Measurements from ENCODE around the gene RHO. TPM values are rescaled to one million over a fixed set of nuclear protein-coding genes. Genes with fewer than 3 reads are reported as not detected.

Gene RHO
- total and polyA plus RNA-seq, 2 donors (not counting 3 experiments of a cell fraction or from before 2014, with no cell fraction given), result not detected

DNA sequence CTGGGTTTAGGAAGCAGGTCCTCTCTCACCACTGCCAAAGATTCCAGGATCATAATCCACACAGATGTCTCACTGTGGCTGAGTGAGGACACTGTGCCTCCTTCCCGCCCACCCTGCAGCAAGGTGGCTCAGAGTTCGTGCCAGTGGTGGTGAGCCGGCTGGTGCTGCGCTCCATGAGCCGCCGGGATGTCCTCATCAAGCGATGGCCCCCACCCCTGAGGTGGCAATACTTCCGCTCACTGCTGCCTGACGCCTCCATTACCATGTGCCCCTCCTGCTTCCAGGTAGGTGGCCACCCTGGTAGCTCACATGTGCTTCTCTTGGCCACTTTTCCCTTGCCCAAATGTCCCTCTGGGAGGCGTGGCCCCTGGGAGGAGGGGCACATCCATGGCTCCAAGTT is 9.0 kb upstream of the RHO start:
- H3K36me3 ChIP-seq (ENCODE audit: control insufficient read depth in 2 of 2, extremely low read depth in 1 of 2, insufficient read depth in 2 of 2, low read length in 2 of 2), result peaks cover 0 to 10% of the 10 kb centered on the region in 2 experiments
- no peaks in the 10 kb centered on the region for H4K20me1 ChIP-seq (replicated peaks; ENCODE audit: control insufficient read depth, extremely low read depth, insufficient read depth, low read length)
- CTCF ChIA-PET, result interaction anchor here (1.4 kb wide), 1 partner anchor 15 kb away, joined by 6 read pairs; no protein-coding TSS in a partner anchor
- no peaks in the 10 kb centered on the region for H3K9me1 ChIP-seq (replicated peaks; ENCODE audit: control insufficient read depth, extremely low read depth, insufficient read depth, low read length)
- no peak overlapping the region for H3K4me2 ChIP-seq (ENCODE audit: insufficient read depth, low read length)
- BruUV-seq (replicated peaks), result no TSS peak
- no peak for DNase-seq (ENCODE audit: low read depth, low spot score)
- TF ChIP-seq POLR2AphosphoS5 (IDR thresholded peaks at IDR 0.05; ENCODE audit: insufficient read depth, low read depth, low read length), result no peak
- TF ChIP-seq FOS (IDR thresholded peaks at IDR 0.05; ENCODE audit: borderline replicate concordance, insufficient read depth, low read length), result no peak
- TF ChIP-seq, protein P1, sequence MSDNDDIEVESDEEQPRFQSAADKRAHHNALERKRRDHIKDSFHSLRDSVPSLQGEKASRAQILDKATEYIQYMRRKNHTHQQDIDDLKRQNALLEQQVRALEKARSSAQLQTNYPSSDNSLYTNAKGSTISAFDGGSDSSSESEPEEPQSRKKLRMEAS (IDR thresholded peaks at IDR 0.05; ENCODE audit: insufficient read depth, insufficient read length), result no peak
- TF ChIP-seq POLR2A (IDR thresholded peaks at IDR 0.05; ENCODE audit: low read depth, low read length), result no peak
- TF ChIP-seq GATA2 (IDR thresholded peaks at IDR 0.05; ENCODE audit: insufficient read depth, insufficient read length, low read depth, low read length), result no peak
- TF ChIP-seq JUN (IDR thresholded peaks at IDR 0.05; ENCODE audit: borderline replicate concordance, insufficient read depth, insufficient read length, low read depth), result no peak
- TF ChIP-seq, protein P2, sequence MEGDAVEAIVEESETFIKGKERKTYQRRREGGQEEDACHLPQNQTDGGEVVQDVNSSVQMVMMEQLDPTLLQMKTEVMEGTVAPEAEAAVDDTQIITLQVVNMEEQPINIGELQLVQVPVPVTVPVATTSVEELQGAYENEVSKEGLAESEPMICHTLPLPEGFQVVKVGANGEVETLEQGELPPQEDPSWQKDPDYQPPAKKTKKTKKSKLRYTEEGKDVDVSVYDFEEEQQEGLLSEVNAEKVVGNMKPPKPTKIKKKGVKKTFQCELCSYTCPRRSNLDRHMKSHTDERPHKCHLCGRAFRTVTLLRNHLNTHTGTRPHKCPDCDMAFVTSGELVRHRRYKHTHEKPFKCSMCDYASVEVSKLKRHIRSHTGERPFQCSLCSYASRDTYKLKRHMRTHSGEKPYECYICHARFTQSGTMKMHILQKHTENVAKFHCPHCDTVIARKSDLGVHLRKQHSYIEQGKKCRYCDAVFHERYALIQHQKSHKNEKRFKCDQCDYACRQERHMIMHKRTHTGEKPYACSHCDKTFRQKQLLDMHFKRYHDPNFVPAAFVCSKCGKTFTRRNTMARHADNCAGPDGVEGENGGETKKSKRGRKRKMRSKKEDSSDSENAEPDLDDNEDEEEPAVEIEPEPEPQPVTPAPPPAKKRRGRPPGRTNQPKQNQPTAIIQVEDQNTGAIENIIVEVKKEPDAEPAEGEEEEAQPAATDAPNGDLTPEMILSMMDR (IDR thresholded peaks at IDR 0.05; ENCODE audit: extremely low read depth in 1 of 2, insufficient read depth in 1 of 2, low read depth in 1 of 2, low read length in 2 of 2), result no peak
- TF ChIP-seq EZH2 (IDR thresholded peaks at IDR 0.05; ENCODE audit: borderline replicate concordance, low read depth, low read length, severe bottlenecking), result no peak
- no peak for TF ChIP-seq MYC (IDR thresholded peaks at IDR 0.05; ENCODE audit: low read depth, low read length)
- FAIRE-seq, result no peak
- H3K79me2 ChIP-seq (ENCODE audit: control insufficient read depth, insufficient read depth, low read length), result no peaks in the 10 kb centered on the region
- H3K9me3 ChIP-seq (replicated peaks; ENCODE audit: control insufficient read depth, insufficient read depth, low read length), result no peaks in the 10 kb centered on the region
- H3K27me3 ChIP-seq (ENCODE audit: control insufficient read depth in 2 of 2, insufficient read depth in 2 of 2, low read length in 2 of 2), result no peaks in the 10 kb centered on the region
- no peak overlapping the region for H3K4me3 ChIP-seq (replicated peaks in 1 of 3; ENCODE audit: insufficient read depth in 1 of 3, low read depth in 1 of 3, low read length in 3 of 3)
- POLR2A ChIA-PET, result no interaction called here
- H3K4me1 ChIP-seq (ENCODE audit: control insufficient read depth, extremely low read depth, insufficient read depth, low read length), result no peaks in the 10 kb centered on the region
- H2AFZ ChIP-seq (ENCODE audit: low read depth, low read length), result no peak overlapping the region
- H3K9ac ChIP-seq (replicated peaks; ENCODE audit: extremely low read depth, insufficient read depth, low read length), result no peak overlapping the region
- dilution Hi-C loops (cut with MboI; ENCODE audit: extremely low pct_ligation_motif_present, low sequenced_read_pairs), result no loop called here
- no peak overlapping the region for H3K27ac ChIP-seq (ENCODE audit: insufficient read depth, low read depth, low read length)
- intact Hi-C loops (cut with micrococcal nuclease), result no loop called here

Data from endothelial cell of umbilical vein (primary cell).